Measurements from ENCODE around the gene HOXB4. TPM values are rescaled to one million over a fixed set of nuclear protein-coding genes. Genes with fewer than 3 reads are reported as not detected.

Gene HOXB4
- total RNA-seq, 1 experiment from 2014 or later = not detected

DNA sequence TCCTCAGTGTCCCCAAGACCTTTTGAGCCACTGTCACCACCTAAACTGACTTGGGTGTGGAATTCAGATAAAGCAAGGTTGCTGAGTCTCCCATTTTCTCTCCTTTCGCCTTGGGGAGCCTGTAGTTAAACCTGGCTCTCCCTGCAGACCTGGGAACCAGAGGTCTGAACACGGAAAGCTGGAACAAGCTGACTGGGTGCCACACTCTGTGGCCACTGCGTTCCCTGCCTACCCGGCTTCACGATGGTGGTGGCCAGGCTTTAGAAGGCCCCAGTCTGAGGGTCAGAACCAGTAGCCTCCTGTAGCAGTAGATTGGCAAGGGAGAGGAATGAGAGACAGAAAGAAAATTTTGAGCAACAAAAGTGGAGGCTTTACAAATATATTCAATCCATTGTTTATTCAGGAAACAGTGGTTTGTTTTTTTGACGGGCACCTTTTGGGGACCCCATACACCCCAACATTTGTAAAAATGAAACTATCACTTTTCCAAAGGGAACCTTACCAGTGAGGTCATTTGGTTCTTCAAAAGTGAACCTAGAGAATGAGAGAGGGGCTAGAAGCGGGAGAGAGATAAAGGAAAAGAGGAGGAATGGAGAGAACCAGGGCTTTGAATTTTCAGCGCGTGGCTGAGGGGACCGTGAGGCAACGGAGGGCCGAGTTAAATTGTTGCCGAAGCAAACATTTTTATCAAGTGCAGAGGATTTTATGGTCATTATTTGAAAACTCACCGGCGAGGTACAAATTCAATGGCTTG is 38.7 kb upstream of the HOXB4 start:
- Histone ChIP-seq H3K27ac (ENCODE audit: insufficient read length, low read depth, low read length) (no peak overlapping the region), H4K20me1 (ENCODE audit: control insufficient read depth, insufficient read depth, insufficient read length) (no peaks in the 10 kb centered on the region)
- no peak overlapping the region for H3K4me3 Mint-ChIP-seq

More for the DNA sequence above, 38.7 kb upstream of the HOXB4 start:
- H3K27me3 Mint-ChIP-seq (ENCODE audit: low read depth) = peaks cover 100% of the 10 kb centered on the region
- TF ChIP-seq, protein P1, sequence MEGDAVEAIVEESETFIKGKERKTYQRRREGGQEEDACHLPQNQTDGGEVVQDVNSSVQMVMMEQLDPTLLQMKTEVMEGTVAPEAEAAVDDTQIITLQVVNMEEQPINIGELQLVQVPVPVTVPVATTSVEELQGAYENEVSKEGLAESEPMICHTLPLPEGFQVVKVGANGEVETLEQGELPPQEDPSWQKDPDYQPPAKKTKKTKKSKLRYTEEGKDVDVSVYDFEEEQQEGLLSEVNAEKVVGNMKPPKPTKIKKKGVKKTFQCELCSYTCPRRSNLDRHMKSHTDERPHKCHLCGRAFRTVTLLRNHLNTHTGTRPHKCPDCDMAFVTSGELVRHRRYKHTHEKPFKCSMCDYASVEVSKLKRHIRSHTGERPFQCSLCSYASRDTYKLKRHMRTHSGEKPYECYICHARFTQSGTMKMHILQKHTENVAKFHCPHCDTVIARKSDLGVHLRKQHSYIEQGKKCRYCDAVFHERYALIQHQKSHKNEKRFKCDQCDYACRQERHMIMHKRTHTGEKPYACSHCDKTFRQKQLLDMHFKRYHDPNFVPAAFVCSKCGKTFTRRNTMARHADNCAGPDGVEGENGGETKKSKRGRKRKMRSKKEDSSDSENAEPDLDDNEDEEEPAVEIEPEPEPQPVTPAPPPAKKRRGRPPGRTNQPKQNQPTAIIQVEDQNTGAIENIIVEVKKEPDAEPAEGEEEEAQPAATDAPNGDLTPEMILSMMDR (conservative IDR thresholded peaks at IDR 0.05) = no peak
- peaks cover 5 to 30% of the 10 kb centered on the region in 2 experiments; a peak in 3 of 5 replicates for H3K9me3 Mint-ChIP-seq
- Histone ChIP-seq H3K4me2 (ENCODE audit: insufficient read depth, insufficient read length, low read length) (no peak overlapping the region), H3K27me3 (ENCODE audit: insufficient read depth, low read length) (peaks cover 97% of the 10 kb centered on the region), H2BK5ac (ENCODE audit: insufficient read length, low read length) (no peak overlapping the region), H2BK120ac (ENCODE audit: low read depth, low read length, poor library complexity, severe bottlenecking) (no peak overlapping the region), H2AFZ (ENCODE audit: low read length) (no peak overlapping the region), H2BK20ac (ENCODE audit: low read depth, low read length, poor library complexity, severe bottlenecking) (no peak overlapping the region), H3K23me2 (ENCODE audit: insufficient read length, low read depth, low read length, poor library complexity, severe bottlenecking) (no peaks in the 10 kb centered on the region), H3K23ac (ENCODE audit: insufficient read length, low read depth, low read length) (no peak overlapping the region), H3K9ac (ENCODE audit: extremely low read depth, insufficient read length, low read length) (no peak overlapping the region), H3K4me1 (ENCODE audit: insufficient read depth, low read length) (no peaks in the 10 kb centered on the region), H3K9me3 (ENCODE audit: control insufficient read depth, low read depth, low read length) (no peaks in the 10 kb centered on the region), H3T11ph (ENCODE audit: low read length) (no peak overlapping the region), H2BK12ac (ENCODE audit: insufficient read length, low read depth, low read length) (no peak overlapping the region), H3K56ac (ENCODE audit: insufficient read length, low read depth, low read length) (no peak overlapping the region), H4K8ac (replicated peaks; ENCODE audit: insufficient read length, low read depth, low read length) (no peak overlapping the region), H2AK5ac (ENCODE audit: insufficient read length, low read length) (no peak overlapping the region), H3K18ac (ENCODE audit: insufficient read length, low read depth, low read length) (no peak overlapping the region), H3K79me2 (ENCODE audit: insufficient read depth, low read length) (no peaks in the 10 kb centered on the region), H4K91ac (ENCODE audit: insufficient read length, low read depth, low read length) (no peak overlapping the region), H4K5ac (ENCODE audit: insufficient read length, low read depth, low read length) (no peak overlapping the region), H3K14ac (ENCODE audit: insufficient read depth, low read length) (no peak overlapping the region), H2BK15ac (ENCODE audit: low read depth, low read length) (no peak overlapping the region), H3K79me1 (ENCODE audit: insufficient read depth, low read depth, low read length, poor library complexity, severe bottlenecking) (no peaks in the 10 kb centered on the region), H3K4ac (ENCODE audit: low read depth, low read length) (no peak overlapping the region)
- no CpG with 5 or more reads among the region's 15 CpGs for WGBS (ENCODE audit: extremely low coverage, insufficient read length, low lambda C conversion rate)
- H3K4me1 Mint-ChIP-seq = peaks cover 6 to 26% of the 10 kb centered on the region in 2 experiments
- no peaks in the 10 kb centered on the region; a peak in 1 of 7 replicates for H3K36me3 Mint-ChIP-seq (ENCODE audit: insufficient read depth in 1 of 3, low read depth in 3 of 3)
- no peak overlapping the region for H3K27ac Mint-ChIP-seq
- DNase-seq = no peak

Measured in H9 (cell line).